ENCODE results near the gene ZNF624.
"Not testable (repeated sequence)": the region's sequence is repeated elsewhere in the genome, so short reads cannot be mapped to it uniquely, and the experiment has no call there.

The ZNF624 gene

GRCh38 chr17:16653367-16654041 lies at the start of gene ZNF624:
ZNF624 (minus strand) TSS chr17:16653850.
- DNase-seq (ENCODE audit: low read depth), result peak; percentile 85

GRCh38 chr17:16697603-16698002 lies 44.0 kb upstream of the ZNF624 start:
- not testable (repeated sequence) for DNase-seq (ENCODE audit: low read depth)

GRCh38 chr17:16690447-16690846 lies 36.8 kb upstream of the ZNF624 start:
- not testable (repeated sequence) for DNase-seq (ENCODE audit: low read depth)

- not testable (repeated sequence) for DNase-seq (ENCODE audit: low read depth)
Measured at GRCh38 chr17:16689731-16690281, 36.2 kb upstream of the ZNF624 start, which contains the start of gene CCDC144A. CCDC144A (plus strand) TSS chr17:16690241; CDS start chr17:16690401, 160 bp downstream.

GRCh38 chr17:16687151-16687550 lies 33.5 kb upstream of the ZNF624 start:
- DNase-seq (ENCODE audit: low read depth), result not testable (repeated sequence)

GRCh38 chr17:16686019-16686418 lies 32.4 kb upstream of the ZNF624 start:
- DNase-seq (ENCODE audit: low read depth), result peak; percentile 17

- not testable (repeated sequence) for DNase-seq (ENCODE audit: low read depth)
Measured at GRCh38 chr17:16683290-16684138, 29.9 kb upstream of the ZNF624 start.

- DNase-seq (ENCODE audit: low read depth), result peak; percentile 34
Measured at GRCh38 chr17:16676676-16677268, 23.1 kb upstream of the ZNF624 start.

- not testable (repeated sequence) for DNase-seq (ENCODE audit: low read depth)
Measured at GRCh38 chr17:16666907-16667636, 13.4 kb upstream of the ZNF624 start.

- not testable (repeated sequence) for DNase-seq (ENCODE audit: low read depth)
Measured at GRCh38 chr17:16666553-16666906, 12.9 kb upstream of the ZNF624 start.

- DNase-seq (ENCODE audit: low read depth), result no peak
Measured at GRCh38 chr17:16662936-16663335, 9.3 kb upstream of the ZNF624 start.

- peak; percentile 62 for DNase-seq (ENCODE audit: low read depth)
Measured at GRCh38 chr17:16661217-16661616, 7.6 kb upstream of the ZNF624 start.

GRCh38 chr17:16652847-16653366 lies 743 bp downstream of the ZNF624 start:
- DNase-seq (ENCODE audit: low read depth), result no peak

- no peak for DNase-seq (ENCODE audit: low read depth)
Measured at GRCh38 chr17:16652252-16652651, 1.4 kb downstream of the ZNF624 start.

- DNase-seq (ENCODE audit: low read depth), result no peak
Measured at GRCh38 chr17:16649585-16649984, 4.1 kb downstream of the ZNF624 start.

GRCh38 chr17:16639438-16639837 lies 14.2 kb downstream of the ZNF624 start:
- no peak for DNase-seq (ENCODE audit: low read depth)

GRCh38 chr17:16623282-16623681 lies 30.4 kb downstream of the ZNF624 start:
- no peak for DNase-seq (ENCODE audit: low read depth)

- DNase-seq (ENCODE audit: low read depth), result no peak
Measured at GRCh38 chr17:16622540-16623277, 30.9 kb downstream of the ZNF624 start.

GRCh38 chr17:16617481-16618060 lies 36.1 kb downstream of the ZNF624 start:
- DNase-seq (ENCODE audit: low read depth), result no peak

GRCh38 chr17:16599537-16599936 lies 54.1 kb downstream of the ZNF624 start:
- no peak for DNase-seq (ENCODE audit: low read depth)
